IPS-18c (cell line): ENCODE data around the gene PCDHA10.
"Not testable (repeated sequence)": the region's sequence is repeated elsewhere in the genome, so short reads cannot be mapped to it uniquely, and the experiment has no call there.

Source experiments
- H3K4me3 ChIP-seq: 2 replicates; pipeline ENCODE4 v1.7.0; 2013; ENCODE audit warnings: low read depth, mild to moderate bottlenecking, low read length, moderate library complexity; ENCODE audit not compliant: insufficient read depth
- H3K9me3 ChIP-seq: one replicate; pipeline ENCODE4 v1.6.1; 2013; ENCODE audit warnings: mild to moderate bottlenecking, low read length, moderate library complexity; ENCODE audit not compliant: control insufficient read depth, insufficient read depth

The PCDHA10 gene

DNA sequence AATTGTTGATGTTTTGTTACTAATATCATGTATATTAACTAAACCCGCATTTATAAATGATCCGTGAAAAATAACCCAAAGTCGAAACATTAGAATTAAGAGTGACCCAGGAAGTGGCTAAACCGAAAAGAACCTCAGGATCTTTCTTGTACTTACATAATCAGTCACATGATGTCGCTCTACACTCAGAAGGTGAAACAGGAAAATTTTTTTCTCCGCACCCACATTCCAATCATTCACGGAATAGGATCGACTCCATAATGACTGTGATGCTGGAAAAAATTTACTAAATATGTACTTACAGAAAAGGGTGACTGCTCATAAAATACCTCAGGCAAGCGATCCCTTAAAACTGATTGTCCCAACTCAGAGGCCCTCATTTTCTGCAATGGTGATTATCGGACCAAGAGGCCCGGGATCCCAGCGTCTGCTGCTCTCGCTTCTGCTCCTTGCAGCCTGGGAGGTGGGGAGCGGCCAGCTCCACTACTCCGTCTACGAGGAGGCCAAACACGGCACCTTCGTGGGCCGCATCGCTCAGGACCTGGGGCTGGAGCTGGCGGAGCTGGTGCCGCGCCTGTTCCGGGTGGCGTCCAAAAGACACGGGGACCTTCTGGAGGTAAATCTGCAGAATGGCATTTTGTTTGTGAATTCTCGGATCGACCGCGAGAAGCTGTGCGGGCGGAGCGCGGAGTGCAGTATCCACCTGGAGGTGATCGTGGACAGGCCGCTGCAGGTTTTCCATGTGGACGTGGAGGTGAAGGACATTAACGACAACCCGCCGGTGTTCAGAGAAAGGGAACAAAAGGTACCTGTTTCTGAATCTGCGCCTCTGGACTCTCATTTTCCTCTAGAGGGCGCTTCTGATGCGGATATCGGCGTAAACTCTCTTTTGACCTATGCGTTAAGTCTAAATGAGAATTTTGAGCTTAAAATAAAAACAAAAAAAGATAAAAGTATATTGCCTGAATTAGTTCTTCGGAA is 19.7 kb downstream of the PCDHA10 start, which contains the start of gene PCDHA12:
TSS of gene PCDHA12 (plus strand) at position 224 of the 981 bp plus-strand sequence. CDS start at position 389, 165 bp downstream.
- H3K4me3 ChIP-seq: peak within 1 kb of the TSS; percentile 47; the same call in 1 of the 2 replicates
- H3K9me3 ChIP-seq: no peaks in the 10 kb centered on the region

DNA sequence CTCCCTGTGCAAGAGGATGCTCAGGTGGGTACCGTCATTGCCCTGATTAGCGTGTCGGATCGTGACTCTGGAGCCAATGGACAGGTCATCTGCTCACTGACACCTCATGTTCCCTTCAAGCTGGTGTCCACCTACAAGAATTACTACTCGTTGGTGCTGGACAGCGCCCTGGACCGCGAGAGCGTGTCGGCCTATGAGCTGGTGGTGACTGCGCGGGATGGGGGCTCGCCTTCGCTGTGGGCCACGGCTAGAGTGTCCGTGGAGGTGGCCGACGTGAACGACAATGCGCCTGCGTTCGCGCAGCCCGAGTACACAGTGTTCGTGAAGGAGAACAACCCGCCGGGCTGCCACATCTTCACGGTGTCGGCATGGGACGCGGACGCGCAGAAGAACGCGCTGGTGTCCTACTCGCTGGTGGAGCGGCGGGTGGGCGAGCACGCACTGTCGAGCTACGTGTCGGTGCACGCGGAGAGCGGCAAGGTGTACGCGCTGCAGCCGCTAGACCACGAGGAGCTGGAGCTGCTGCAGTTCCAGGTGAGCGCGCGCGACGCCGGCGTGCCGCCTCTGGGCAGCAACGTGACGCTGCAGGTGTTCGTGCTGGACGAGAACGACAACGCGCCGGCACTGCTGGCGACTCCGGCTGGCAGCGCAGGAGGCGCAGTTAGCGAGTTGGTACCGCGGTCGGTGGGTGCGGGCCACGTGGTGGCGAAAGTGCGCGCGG is 21.0 kb downstream of the PCDHA10 start:
- not testable (repeated sequence) for H3K4me3 ChIP-seq, H3K9me3 ChIP-seq

DNA sequence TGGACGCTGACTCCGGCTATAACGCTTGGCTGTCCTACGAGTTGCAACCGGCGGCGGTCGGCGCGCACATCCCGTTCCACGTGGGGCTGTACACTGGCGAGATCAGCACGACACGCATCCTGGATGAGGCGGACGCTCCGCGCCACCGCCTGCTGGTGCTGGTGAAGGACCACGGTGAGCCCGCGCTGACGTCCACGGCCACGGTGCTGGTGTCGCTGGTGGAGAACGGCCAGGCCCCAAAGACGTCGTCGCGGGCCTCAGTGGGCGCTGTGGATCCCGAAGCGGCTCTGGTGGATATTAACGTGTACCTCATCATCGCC is 21.5 kb downstream of the PCDHA10 start:
- no peaks in the 10 kb centered on the region for H3K9me3 ChIP-seq

DNA sequence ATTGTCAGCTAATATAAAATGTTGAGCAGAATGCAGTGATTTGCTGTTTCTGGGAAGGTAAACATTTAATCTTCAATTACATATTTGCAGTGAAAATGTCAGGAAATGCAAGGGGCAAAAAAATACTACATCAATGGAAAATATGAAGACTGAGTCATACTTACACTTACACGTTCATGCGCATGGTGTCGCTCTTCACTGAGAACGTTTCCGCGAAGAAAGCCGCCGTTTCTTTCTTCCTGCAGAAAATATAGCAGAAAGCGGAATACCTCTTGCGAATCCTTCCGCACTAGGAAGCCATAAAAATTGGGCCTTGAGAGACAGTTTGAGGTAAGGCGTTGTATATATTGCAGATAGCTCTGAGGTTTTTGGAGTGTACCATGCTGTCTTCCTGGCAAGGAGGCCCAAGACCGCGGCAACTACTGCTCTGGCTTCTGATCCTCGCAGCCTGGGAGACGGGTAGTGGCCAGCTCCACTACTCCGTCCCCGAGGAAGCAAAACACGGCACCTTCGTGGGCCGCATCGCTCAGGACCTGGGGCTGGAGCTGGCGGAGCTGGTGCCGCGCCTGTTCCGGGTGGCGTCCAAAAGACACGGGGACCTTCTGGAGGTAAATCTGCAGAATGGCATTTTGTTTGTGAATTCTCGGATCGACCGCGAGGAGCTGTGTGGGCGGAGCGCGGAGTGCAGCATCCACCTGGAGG is 26.3 kb downstream of the PCDHA10 start, which contains the start of gene PCDHA13:
TSS of gene PCDHA13 (plus strand) at position 236 of the 702 bp plus-strand sequence. CDS start at position 381, 145 bp downstream.
- H3K9me3 ChIP-seq: no peaks in the 10 kb centered on the region
- H3K4me3 ChIP-seq: no peak within 1 kb of the TSS

More for the DNA sequence above, 21.5 kb downstream of the PCDHA10 start:
- no peak overlapping the region for H3K4me3 ChIP-seq

DNA sequence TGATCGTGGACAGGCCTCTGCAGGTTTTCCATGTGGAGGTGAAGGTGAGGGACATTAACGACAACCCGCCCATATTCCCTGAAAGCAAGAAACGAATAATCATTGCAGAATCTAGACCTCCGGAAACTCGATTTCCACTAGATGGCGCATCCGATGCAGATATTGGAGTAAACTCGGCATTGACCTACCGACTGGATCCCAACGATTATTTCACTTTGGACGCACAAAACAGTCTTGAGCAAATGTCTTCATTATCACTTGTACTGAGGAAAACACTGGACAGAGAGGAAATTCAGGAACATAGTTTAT is 26.8 kb downstream of the PCDHA10 start:
- Histone ChIP-seq H3K4me3 (no peak overlapping the region), H3K9me3 (no peaks in the 10 kb centered on the region)

DNA sequence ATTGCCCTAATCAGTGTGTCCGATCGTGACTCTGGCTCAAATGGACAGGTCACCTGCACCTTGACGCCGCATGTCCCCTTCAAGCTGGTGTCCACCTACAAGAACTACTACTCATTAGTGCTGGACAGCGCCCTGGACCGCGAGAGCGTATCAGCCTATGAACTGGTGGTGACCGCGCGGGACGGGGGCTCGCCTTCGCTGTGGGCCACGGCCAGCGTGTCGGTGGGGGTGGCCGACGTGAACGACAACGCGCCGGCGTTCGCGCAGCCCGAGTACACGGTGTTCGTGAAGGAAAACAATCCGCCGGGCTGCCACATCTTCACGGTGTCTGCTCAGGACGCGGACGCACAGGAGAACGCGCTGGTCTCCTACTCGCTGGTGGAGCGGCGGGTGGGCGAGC is 27.7 kb downstream of the PCDHA10 start:
- Histone ChIP-seq H3K4me3 (no peak overlapping the region), H3K9me3 (no peaks in the 10 kb centered on the region)

DNA sequence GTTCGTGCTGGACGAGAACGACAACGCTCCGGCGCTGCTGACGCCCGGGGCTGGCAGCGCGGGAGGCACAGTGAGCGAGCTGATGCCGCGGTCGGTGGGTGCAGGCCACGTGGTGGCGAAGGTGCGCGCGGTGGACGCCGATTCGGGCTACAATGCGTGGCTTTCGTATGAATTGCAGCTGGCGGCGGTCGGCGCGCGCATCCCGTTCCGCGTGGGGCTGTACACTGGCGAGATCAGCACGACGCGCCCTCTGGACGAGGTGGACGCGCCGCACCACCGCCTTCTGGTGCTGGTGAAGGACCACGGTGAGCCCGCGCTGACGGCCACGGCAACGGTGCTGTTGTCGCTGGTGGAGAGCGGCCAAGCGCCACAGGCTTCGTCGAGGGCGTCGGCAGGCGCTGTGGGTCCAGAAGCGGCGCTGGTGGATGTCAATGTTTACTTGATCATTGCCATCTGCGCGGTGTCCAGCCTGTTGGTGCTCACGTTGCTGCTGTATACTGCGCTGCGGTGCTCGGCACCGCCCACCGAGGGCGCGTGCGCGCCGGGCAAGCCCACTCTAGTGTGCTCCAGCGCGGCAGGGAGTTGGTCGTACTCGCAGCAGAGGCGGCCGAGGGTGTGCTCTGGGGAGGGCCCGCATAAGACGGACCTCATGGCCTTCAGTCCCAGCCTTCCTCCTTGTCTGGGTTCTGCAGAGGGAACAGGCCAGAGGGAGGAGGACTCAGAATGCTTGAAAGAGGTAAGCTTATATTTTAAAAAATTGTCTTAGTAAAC is 28.4 kb downstream of the PCDHA10 start:
- no peaks in the 10 kb centered on the region for H3K9me3 ChIP-seq
- no peak overlapping the region for H3K4me3 ChIP-seq

DNA sequence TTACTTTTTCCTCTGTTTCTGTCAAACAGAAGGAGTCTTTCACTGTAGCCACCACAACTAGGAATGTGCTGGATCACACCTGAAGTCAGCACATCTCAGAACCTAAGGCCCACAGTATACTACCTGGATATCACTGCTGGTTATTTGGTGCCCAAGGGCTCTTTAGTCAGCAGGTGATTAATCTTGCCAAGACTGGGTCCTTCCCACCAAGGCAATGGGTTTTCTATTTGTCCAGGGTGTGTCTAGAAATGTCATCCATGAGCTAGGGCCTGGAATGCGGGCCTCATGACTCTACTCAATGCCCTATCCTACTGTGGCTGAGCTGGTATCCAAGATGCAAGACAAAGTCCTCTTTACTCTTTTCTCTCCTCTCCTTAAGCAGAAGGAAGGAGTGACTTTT is 60.6 kb downstream of the PCDHA10 start:
- no peak overlapping the region for H3K4me3 ChIP-seq

More for the DNA sequence above, 60.6 kb downstream of the PCDHA10 start:
- H3K9me3 ChIP-seq: no peaks in the 10 kb centered on the region
